ENCODE data around the gene ESAM. TPM values are rescaled to one million over a fixed set of nuclear protein-coding genes. Genes with fewer than 3 reads are reported as not detected.
"Not testable (repeated sequence)": the region's sequence is repeated elsewhere in the genome, so short reads cannot be mapped to it uniquely, and the experiment has no call there.

The ESAM gene
- total RNA-seq, 2 donors from 2014 or later = 71.5 to 76.9 TPM

DNA sequence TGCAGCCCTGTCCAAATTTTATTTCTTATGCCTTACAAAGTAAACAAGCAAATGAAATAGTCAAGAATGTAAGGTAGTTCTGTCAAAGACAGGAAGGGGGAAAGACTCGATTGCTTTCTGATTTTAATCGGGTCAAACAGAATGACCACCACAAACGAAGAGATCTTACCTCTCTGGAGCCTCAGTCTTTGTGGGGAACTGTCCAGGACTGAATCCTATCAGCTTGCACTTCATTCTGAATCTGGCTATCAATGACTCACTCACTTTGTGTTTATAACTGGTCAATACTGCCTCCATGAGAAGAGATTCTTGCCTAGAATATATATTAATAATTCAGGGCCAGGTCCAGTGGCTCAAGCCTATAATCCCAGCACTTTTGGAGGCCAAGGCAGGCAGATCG lies 20.9 kb upstream of the ESAM start:
- DNase-seq (ENCODE audit: low spot score) = no peak
- intact Hi-C loops (cut with DNase I) = no loop called here

DNA sequence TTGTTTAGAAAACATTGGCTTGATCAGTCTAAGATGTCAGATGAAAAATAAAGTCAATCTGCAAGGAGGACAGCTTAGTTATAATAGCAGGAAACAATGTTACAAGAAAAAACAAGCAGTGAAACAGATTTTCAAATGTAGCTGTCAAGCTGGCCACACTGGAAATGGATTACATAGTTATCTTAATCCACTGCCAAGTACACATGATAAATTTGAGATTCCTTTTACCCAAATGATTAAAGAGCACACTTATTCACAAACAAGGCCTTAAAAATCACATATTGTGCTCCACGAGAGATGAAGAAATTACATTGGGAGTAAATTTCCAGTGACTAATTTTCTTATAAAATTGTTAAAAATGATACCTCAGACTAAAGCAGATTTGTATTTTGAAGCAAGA lies 17.5 kb upstream of the ESAM start:
- intact Hi-C loops (cut with DNase I) = no loop called here
- DNase-seq (ENCODE audit: low spot score) = no peak

DNA sequence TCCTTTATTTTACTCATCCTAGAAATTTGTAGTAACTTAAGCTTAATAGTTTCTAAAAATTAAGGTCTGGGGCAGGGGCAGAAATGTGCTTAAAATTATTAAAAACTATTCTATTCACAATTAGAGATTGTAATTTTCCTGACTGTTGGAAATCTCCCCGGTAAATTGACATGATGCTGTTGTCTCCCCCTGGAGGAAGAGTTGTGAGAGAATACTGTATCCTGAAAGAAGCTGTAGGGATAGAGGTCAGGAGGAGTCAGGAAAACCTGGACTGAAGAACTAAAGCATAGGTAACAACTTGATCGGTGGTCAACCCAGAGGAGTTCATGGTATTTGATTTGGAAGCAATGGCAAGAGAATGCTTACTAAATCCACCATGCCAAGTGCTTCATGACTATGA lies 16.2 kb upstream of the ESAM start:
- intact Hi-C loops (cut with DNase I) = no loop called here
- no peak for DNase-seq (ENCODE audit: low spot score)

DNA sequence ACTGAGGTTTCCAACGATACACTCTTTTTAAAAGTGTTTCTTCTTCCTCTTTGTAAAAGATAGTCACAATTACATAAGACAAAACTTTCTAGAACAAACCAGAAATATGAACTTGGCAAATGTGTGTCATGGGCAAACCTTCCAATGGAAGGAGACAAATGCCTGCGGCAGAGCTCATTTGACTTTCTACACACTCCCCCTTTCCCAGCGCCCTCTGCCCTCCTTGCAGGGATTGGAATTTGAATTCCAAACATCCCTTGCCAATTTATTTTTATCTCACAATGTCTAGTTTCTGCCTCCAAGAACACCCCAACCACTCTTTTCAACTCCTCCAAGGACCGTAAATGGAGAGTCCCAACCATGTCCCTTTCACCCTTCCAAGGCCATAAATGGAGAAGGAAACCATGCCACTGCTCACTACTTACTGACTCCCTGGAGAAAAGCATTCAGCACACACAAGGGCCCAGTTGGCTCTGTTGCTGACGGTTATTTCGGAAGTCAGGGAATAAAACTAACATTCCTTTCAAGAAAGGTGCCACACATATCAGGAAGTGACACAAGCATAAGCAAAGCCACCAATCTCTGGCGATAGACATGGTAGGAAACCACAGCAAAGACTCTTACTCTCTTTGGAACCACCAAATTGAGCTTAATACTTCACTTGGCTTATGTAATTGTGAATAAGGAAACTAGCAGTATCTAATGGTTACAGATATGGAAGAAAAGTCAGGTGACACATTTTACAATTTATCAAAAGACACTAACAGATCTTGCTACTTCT lies 15.0 kb upstream of the ESAM start:
- intact Hi-C loops (cut with DNase I) = no loop called here
- no peak for DNase-seq (ENCODE audit: low spot score)

DNA sequence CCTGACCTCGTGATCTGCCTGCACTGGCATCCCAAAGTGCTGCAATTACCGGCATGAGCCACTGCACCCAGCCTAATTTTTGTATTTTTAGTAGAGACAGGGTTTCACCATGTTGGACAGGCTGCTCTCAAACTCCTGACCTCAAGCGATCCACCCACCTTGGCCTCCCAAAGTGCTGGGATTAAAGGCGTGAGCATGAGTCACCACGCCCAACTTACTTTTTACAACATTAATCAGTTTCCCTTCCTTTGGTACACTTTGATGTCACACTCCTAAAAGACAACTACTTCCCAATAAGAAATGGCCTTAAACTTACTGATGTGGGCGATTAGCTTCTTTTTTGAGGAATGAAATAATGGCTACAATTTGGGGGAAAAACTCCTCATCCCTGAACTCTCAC lies 8.9 kb upstream of the ESAM start:
- DNase-seq (ENCODE audit: low spot score); intact Hi-C loops (cut with DNase I): not testable (repeated sequence)

DNA sequence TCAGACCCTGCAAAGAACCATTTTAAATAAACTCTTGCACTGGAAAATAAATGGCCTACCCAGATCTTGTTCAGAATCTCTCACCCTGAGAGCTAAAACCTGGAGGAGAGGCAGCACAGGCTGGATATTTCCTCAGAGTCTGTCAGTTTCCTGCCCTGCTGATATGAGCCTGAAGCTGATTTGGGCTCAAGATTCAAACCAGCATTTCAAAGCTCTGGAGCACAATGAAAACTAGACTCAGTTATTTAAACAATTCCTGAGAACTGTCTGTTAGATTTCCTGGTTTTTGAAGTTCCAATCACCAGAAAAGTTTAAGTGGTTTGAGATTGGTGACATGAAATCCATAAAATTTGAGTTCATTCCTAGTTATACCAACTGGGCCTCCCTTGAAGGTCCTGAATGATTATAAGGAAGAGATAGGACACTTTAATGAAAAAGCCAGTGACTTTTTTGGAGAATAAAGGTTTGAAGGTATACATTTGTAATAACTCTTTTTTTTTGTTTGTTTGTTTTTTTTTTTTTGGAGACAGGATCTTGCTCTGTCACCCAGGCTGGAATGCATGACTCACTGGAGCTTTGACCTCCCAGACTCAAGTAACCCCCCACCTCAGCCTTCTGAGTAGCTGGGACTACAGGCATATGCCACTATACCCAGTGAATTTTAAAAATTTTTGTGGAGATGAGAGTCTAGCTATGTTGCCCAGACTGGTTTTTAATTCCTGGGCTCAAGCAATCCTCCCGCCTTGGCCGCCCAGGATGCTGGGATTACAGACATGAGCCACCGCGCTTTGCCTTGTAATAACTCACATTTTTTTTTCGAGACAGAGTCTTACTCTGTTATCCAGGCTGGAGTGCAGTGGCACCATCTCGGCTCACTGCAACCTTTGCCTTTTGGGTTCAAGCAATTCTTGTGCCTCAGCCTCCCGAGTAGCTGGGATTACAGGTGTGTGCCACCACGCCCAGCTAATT lies 8.0 kb upstream of the ESAM start:
- intact Hi-C loops (cut with DNase I) = loop anchor here in 1 of 2 donors (10.0 kb wide), 1 partner anchor 105 kb away; no protein-coding TSS in a partner anchor
- no peak for DNase-seq (ENCODE audit: low spot score)

DNA sequence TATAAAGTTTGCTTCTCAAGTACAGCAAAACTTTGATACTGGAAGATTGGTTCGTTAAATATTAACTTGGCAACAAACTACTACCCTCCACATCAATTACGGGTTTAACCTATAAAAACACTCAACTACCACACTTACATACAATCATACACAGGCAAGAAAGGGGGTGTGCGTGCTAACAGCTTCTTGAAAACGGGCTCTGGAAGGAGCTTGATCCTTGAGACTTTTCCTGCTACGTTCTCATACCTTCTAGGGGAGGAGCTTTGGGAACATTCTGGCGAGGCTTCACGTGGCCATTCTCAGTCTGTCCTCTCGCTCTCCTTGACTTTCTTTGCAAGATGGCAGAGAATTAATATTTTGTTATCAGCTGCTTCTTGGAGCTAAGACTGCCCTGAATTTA lies 6.8 kb upstream of the ESAM start:
- intact Hi-C loops (cut with DNase I) = loop anchor here in 1 of 2 donors (10.0 kb wide), 1 partner anchor 104 kb away; no protein-coding TSS in a partner anchor
- DNase-seq (ENCODE audit: low spot score) = no peak

DNA sequence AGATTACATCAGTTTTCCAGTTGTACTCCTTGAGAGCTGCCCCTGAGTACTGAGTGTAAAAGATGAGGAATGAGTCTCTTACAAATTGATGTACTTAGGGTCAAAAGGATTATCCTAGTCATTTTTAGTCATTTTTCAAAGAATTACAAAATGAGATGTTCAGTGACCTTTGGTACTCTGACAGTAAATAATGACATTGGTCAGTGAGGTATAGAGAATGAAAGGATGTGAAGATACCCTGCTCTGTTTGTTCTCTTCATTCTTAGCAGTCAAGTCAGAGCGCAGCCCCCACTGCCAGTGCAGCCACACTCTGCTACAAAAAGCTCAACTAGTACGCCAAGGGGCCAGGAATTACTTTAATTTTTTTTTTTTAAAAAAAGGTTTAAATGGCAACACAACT lies 4.1 kb upstream of the ESAM start:
- intact Hi-C loops (cut with DNase I) = loop anchor here in 1 of 2 donors (10.0 kb wide), 1 partner anchor 101 kb away; no protein-coding TSS in a partner anchor
- no peak for DNase-seq (ENCODE audit: low spot score)

DNA sequence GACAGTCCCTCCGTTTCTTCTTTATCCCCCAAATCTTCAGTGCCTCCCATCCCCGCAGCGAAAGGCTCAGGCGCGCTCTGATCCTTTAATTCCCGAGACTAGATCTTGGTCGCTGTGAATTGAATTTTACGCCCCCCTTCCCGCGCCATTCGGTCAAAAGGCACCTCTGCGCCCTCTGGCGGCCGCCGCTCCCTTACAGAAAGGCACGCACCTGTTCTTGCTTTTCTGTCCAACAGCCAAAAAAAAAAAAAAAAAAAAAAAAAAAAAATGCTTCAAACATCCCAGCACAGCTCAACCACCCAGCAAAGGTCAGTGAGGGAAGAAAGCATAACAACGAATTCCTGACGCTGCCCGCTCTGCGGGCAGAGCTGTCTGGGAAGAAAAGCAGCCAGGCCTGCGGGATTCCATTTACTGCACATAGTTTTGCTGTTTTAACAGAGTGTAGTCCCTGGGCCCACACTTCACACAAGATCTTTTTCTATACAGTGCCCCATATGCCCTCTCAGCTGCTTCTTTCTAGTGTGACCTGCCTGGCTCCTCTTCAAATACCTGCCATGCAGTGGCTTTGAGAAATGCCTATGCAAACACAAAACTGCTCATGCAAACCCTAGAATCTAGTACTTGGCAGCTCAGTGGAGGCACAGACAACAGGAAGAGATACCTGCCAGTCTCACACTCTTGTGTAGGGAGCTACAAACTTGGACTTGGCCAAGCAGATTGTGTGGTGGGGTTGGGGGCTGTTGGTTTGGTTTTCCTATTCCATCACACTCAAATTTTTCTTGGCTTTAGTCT lies 1.3 kb upstream of the ESAM start:
- intact Hi-C loops (cut with DNase I) = loop anchor here (2.0 to 10.0 kb wide), 5 partner anchors 34 to 99 kb away; partner anchors contain the start of gene MSANTD2 (in 1 of the 2)
- peak; percentile 95 for DNase-seq (ENCODE audit: low spot score)

DNA sequence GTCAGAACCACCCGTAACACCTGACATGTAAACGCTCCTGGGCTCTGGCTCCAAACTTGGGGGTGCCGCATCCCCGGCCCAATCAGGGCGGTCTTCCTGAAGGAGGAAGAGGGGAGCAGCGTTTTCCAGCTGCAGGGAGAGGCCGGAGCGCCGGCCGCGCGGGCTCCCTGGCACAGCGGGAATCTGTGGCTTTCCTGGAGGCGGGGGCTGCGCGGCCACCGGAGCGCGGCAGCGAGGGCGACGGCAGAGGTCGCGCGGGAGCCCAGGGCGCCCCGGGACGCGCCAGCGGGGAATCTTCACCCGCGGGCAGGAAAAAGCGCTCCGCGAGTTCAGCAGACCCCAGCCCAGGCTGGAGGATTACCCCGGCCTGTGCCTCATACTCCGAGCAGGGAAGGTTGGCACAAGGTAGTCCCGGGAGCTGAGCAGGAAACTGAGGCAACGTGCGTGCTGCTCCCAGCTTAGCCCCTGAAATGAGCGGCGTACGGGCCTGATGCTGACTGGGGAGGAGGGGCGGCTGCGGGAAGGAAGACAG lies 600 bp upstream of the ESAM start:
- no peak for DNase-seq (ENCODE audit: low spot score)
- intact Hi-C loops (cut with DNase I) = loop anchor here (2.0 to 10.0 kb wide), 5 partner anchors 35 to 98 kb away; partner anchors contain the start of gene MSANTD2 (in 1 of the 2)

DNA sequence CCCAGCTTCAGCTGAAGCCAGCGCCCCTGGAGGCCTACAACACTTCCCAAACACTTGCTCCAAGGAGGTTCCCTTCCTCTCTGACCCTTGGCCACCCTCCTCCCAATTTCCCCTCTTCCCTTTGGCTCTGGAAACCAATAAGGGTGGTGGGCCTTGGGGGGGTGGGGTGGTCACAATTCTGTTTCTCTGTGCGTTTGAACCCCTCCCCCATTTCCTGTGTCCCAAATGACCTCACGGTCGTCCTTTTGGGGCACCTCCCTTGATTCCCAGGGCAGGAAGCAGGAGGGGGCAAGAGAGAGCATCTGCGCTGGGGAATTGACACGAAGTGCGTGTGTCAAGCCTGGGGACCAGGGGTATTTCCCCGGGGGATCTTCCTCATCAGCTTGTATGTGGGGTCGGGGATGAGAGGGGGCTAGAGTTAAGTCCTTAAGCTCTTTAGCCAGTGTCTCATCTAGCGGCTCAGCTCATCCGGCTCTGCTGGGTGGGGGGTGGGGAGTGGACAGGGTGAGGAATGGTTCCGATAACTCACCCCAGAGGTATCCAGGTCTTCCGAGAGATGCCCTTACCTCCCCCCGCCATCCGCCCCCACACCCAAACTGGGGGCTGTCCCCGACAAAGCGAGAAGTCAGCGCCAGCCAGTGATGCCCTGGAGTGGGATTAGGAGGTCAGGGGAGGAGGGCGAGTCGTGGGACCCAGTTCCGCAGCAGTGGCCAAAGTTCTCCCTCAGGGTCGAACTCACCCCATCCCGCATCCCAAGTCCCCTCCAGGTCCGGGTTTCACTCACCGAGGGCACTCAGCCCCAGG lies 587 bp downstream of the ESAM start:
- no peak for DNase-seq (ENCODE audit: low spot score)
- intact Hi-C loops (cut with DNase I) = loop anchor here (2.0 to 10.0 kb wide), 5 partner anchors 36 to 97 kb away; partner anchors contain the start of gene MSANTD2 (in 1 of the 2)

DNA sequence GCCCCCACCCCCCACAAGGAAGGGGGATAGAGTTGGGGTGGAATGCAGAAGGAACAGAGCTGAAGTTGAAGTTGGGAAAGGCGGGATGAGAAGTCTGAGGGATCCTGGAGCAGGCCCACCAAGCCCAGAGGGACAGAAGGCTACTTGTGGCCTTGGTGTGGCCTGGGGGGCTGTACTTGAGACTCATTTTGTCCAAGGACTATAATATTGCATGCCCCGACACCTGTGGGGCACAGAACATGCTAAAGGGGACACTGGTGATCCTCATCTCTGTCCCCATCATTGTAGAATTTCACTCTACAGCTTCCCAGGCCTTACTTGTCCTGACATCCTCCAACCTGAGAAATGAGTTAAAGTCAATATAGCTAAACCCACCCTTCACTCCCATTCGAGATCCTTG lies 1.3 kb downstream of the ESAM start:
- DNase-seq (ENCODE audit: low spot score) = no peak
- intact Hi-C loops (cut with DNase I) = loop anchor here (5.0 to 10.0 kb wide), 4 partner anchors 36 to 96 kb away; partner anchors contain the start of gene MSANTD2 (in 1 of the 2)

DNA sequence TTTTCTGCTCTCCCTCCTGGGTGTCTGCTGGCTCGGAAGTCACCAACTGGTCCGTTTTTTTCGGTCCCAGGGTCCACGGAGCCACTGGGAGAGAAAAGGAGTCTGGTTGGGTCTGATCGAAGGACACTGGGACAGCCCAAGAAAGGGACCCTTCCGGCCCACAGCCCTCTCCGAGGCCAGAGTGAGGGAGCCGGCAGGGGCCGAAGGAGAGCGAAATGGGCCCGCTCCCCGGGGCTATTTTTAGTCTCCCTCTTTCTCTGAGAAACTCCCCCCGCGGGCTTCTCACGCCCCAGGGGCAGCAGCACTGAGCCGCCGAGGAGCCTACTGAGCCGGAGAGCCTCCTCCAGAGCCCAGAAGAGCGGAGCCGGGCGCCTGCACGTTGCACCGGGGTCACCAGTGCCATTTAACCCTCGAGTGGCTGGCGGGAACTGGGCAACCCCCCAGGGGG lies 1.9 kb downstream of the ESAM start:
- intact Hi-C loops (cut with DNase I) = loop anchor here (5.0 to 10.0 kb wide), 4 partner anchors 37 to 95 kb away; partner anchors contain the start of gene MSANTD2 (in 1 of the 2)

DNA sequence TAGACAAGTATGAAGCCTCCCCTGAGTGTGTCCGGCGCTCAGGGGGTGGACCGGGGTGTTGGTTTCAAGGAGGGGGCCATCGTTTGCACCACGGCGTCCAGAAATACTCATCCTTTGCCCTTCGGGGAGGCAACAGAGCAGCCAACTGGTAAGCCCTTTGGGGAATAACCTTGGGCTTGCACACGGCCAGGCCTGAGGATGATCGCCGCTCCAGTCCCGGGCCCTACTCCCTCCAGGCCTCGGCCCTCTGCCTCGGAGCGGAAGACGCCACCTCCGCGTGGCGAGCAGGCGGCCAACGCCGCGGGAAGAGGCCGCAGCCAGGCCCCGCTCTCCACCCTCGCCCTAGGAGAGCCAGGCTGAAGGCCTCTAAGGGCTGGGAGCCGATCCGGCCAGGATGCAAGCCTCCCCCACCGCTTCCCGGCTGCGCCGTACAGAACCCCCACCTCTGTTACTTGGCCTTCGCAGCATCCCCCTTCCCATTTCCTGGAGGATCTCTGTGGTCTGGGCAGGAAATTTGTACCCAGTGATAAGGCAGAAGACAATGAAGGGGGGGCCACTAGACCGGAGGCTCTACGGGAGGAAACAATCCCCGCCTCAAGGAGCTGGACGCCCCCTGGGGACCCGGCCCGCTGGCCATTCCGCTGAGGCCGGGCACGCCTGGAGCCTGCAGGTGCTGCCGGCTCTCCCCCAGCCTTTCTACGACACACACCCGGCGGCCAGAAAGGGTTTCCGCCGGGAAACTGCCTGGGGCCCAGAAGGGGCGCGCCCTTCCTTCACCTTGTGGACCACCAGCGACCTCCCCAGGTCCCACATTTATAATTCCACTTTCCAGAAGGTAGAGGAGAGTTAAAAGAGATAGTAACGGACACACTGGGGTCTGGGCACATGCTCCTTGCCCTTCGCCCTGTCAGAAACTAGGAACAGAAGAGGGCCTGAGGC lies 2.6 kb downstream of the ESAM start:
- DNase-seq (ENCODE audit: low spot score) = no peak
- intact Hi-C loops (cut with DNase I) = loop anchor here (5.0 to 10.0 kb wide), 4 partner anchors 38 to 95 kb away; partner anchors contain the start of gene MSANTD2 (in 1 of the 2)

More for the DNA sequence above, 1.9 kb downstream of the ESAM start:
- no peak for DNase-seq (ENCODE audit: low spot score)

DNA sequence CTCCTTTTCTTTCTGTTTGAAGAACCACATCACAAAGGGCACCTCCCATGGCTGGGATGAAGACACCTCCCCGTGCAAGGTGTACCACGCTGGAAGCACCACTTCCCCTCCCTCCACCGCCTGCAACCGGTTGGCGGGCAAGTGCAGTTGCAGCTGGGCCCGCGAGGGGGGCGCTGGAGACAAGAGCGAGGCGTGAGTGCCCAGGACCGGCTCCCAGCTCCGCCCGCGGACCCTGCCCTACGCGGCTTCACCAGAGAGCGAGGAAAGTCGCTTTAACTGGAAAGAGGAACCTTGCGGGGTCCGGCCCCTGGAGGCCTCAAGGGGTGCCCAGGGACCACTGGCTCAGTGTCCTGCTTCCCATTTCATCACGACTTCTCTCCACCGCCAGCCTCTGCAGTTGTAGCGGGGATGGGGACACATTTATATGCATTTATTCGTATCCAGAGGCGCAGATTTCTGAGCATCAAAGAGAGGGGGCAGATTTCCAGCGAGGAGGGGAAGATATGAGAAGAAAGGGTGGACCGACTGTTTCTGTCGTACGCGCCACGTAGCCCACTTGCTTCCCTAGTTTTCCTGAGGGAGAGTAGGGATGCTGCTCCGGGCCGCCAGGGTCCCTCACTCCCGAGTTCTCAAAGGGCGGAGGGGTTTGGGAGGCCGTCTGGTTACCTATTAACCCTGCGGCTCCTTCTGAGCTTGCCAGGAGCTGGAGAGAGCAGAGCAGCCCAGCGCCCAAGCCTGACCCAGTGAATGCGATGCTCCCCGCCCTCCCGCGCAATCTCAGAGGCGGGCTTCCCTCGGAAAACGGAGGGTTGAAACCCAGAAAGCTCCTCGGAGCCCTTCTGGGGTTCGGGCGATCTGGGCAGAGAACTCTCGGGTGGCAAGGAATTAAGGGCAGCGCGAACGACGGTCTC lies 3.5 kb downstream of the ESAM start:
- DNase-seq (ENCODE audit: low spot score) = peak; percentile 93
- intact Hi-C loops (cut with DNase I) = no loop called here

Data from posterior vena cava (tissue), 2 donors.